DMS 273 (cell line): ENCODE measurements around the gene TET2.
"Not testable (repeated sequence)": the region's sequence is repeated elsewhere in the genome, so short reads cannot be mapped to it uniquely, and the experiment has no call there.

Experiments
- DNase-seq: peaks from one replicate; lab custom pipeline; 2025; ENCODE audit not compliant: unreplicated experiment; lab: John Stamatoyannopoulos, UW

Gene TET2

GRCh38 chr4:105281124-105281415 lies 134.4 kb downstream of the TET2 start:
- no peak for DNase-seq

- DNase-seq: no peak
These were observed 135.8 kb downstream of the TET2 start for GRCh38 chr4:105282489-105282888.

- no peak for DNase-seq
These were observed 136.8 kb downstream of the TET2 start for GRCh38 chr4:105283501-105283900.

GRCh38 chr4:105288121-105288520 lies 141.4 kb downstream of the TET2 start:
- DNase-seq: no peak

- DNase-seq: peak; percentile 2
These were observed 145.2 kb downstream of the TET2 start for GRCh38 chr4:105291925-105292324.

GRCh38 chr4:105293360-105293759 lies 146.7 kb downstream of the TET2 start:
- no peak for DNase-seq

GRCh38 chr4:105296672-105297071 lies 150.0 kb downstream of the TET2 start:
- no peak for DNase-seq

- not testable (repeated sequence) for DNase-seq
These were observed 152.4 kb downstream of the TET2 start for GRCh38 chr4:105299027-105299426.

- DNase-seq: no peak
These were observed 157.4 kb downstream of the TET2 start for GRCh38 chr4:105304085-105304484.

GRCh38 chr4:105305019-105305836 lies 158.6 kb downstream of the TET2 start:
- DNase-seq: no peak

- no peak for DNase-seq
These were observed 159.6 kb downstream of the TET2 start for GRCh38 chr4:105306158-105306781.

- DNase-seq: no peak
These were observed 160.1 kb downstream of the TET2 start for GRCh38 chr4:105306820-105307219.

- DNase-seq: no peak
These were observed 171.8 kb downstream of the TET2 start for GRCh38 chr4:105318486-105318885.

GRCh38 chr4:105327222-105327621 lies 180.5 kb downstream of the TET2 start:
- DNase-seq: no peak

- DNase-seq: no peak
These were observed 181.3 kb downstream of the TET2 start for GRCh38 chr4:105327956-105328355.

GRCh38 chr4:105329081-105329480 lies 182.4 kb downstream of the TET2 start:
- DNase-seq: no peak
